Heart left ventricle (tissue), 16 donors: ENCODE results near the gene SCGB1C1. TPM values are rescaled to one million over a fixed set of nuclear protein-coding genes. Genes with fewer than 3 reads are reported as not detected.

ENCODE experiments used
- ATAC-seq, 4 donors: fragments of 200-7000 bp; cut with Tn5 transposase; one replicate each; pipeline ENCODE4 v1.9.1; 2020 to 2022; ENCODE audit warnings: moderate library complexity in 4 of 4, mild to moderate bottlenecking in 3 of 4, moderate number of reproducible peaks in 1 of 4
- DNase-seq, 5 donors: peaks; one replicate each; pipeline ENCODE4 v3.0.0-alpha.2; 2020
- H3K27ac ChIP-seq, 12 donors: fragments of 200-600 bp; sonication (generic) in 4 of 12; one replicate each; pipeline versions ENCODE4 v1.5.0 to v1.8.0; 2016 to 2022; ENCODE audit warnings: mild to moderate bottlenecking in 2 of 12
- H3K27me3 ChIP-seq, 9 donors: fragments of 200-600 bp; sonication (generic) in 2 of 9; one replicate each; pipeline versions ENCODE4 v1.5.1 to v1.8.0; 2016 to 2022; ENCODE audit warnings: mild to moderate bottlenecking in 3 of 9
- H3K36me3 ChIP-seq, 9 donors: fragments of 200-600 bp; sonication (generic) in 2 of 9; one replicate each; pipeline versions ENCODE4 v1.5.0 to v1.8.0; 2018 to 2022; ENCODE audit warnings: mild to moderate bottlenecking in 2 of 9
- H3K4me1 ChIP-seq, 12 donors: fragments of 200-600 bp; sonication (generic) in 4 of 12; one replicate each; pipeline versions ENCODE4 v1.5.0 to v1.8.0; 2016 to 2022; ENCODE audit warnings: mild to moderate bottlenecking in 3 of 12
- H3K4me3 ChIP-seq, 12 donors: fragments of 200-600 bp; sonication (generic) in 4 of 12; one replicate each; pipeline versions ENCODE4 v1.5.0 to v1.8.0; 2017 to 2022; ENCODE audit warnings: mild to moderate bottlenecking in 9 of 12, moderate library complexity in 4 of 12
- H3K9me3 ChIP-seq, 12 donors: fragments of 200-600 bp; sonication (generic) in 4 of 12; one replicate each; pipeline versions ENCODE4 v1.5.0 to v1.8.0; 2016 to 2022; ENCODE audit warnings: mild to moderate bottlenecking in 1 of 12
- CTCF ChIP-seq, 12 donors: fragments of 200-600 bp; sonication (generic) in 4 of 12; IDR thresholded peaks; one replicate each; pipeline versions ENCODE4 v1.5.0 to v1.8.0; 2018 to 2022; ENCODE audit warnings: antibody characterized with exemption in 12 of 12, mild to moderate bottlenecking in 5 of 12
- POLR2A ChIP-seq, 2 donors: fragments of 450-650 bp; IDR thresholded peaks; one replicate each; pipeline ENCODE4 v1.6.1; 2017; ENCODE audit warnings: antibody characterized with exemption in 2 of 2, mild to moderate bottlenecking in 2 of 2, moderate library complexity in 2 of 2
- WGBS, 4 donors: extraction: QIAGEN DNeasy Blood & Tissue Kit in 2 of 4; methylation state at CpG; one replicate each; pipeline versions ENCODE4 v1.1.5 to v1.1.7; 2013 to 2018; 5-methylcytosine and 5-hydroxymethylcytosine counted together
- intact Hi-C, 10 donors: fragments of 100-400 bp; cut with DNase I; formaldehyde crosslinking; loops; one replicate each; pipeline versions ENCODE4 v1.11.1 to v1.14.2; 2022
- polyA plus RNA-seq, 2 donors: library from polyadenylated mRNA; stranded (reverse); fragments of 200-250 nt; gene quantifications; one replicate each; pipeline ENCODE4 v1.2.3, GENCODE V29; 2013
- total RNA-seq, 9 donors: library from RNA; depleted of rRNA in 2 of 9; stranded (reverse); fragments of >200 nt in 2 of 9; fragmentation: NEBNext Ultra II Directional in 3 of 9; extraction: Animal tissue kit (Norgen Biotek cat#: 25700) in 3 of 9; gene quantifications; one replicate each; pipeline versions ENCODE4 v1.1.0 to v1.2.4, GENCODE V29; 2016 to 2023
- donor health status: ischemic (EF 13 %, LVEDD 7.1; RV severe dilation, severe dysfunction).
- donor health status: healthy with polysubstance abuse.
- donor health status: DM: no; HTN: yes; CAD: no.
- donor health status: DM: no; HTN: no; CAD: no.
- donor health status: ischemic (EF 25% LVEDD 6.9; RV normal size, moderate dysfunction).
- donor health status: ischemic (EF 25% LVEDD 5.7; RV mildly dilated, moderate dysfunction).
- donor health status: healthy.
- donor health status: DM: yes; HTN: yes; CAD: no.
- donor health status: ischemic (EF 35%, LVEDD 5.7; RV mildly dilated, moderate dysfunction).
- donor health status: nonischemic (EF 11% LVEDD 7.7; RV severe dilation, severe dysfunction).
- donor health status: DM: yes; HTN: yes; CAD: no.
- donor health status: PGD.
- donor health status: ischemic (EF 29% LVEDD 5.4; RV normal size, mild dysfunction).
- donor health status: nonischemic (EF 23%, LVEDD 6.1; RV moderate dilation, normal function).

Gene SCGB1C1
- total and polyA plus RNA-seq, 11 donors, result not detected

GRCh38 chr11:207208-207862, 14.5 kb downstream of the SCGB1C1 start, which contains the start of the genes BET1L and RIC8A:
Gene BET1L (minus strand): TSS chr11:207399. CDS start chr11:207321, 78 bp downstream.
Gene RIC8A (plus strand): TSS chr11:207708. CDS start chr11:208855, 1,147 bp downstream.
- intact Hi-C loops, result loop anchor here in 9 of 10 donors (1.0 to 10.0 kb wide), 12 partner anchors 29 to 307 kb away; partner anchors contain the start of genes PTDSS2 (in 3 of the 9), RNH1 (in 3 of the 9), IFITM2 (in 2 of the 9) and PSMD13 (in 2 of the 9)
- ATAC-seq, result peak; percentile 90 to 95 (median 94)
- Histone ChIP-seq H3K27me3 (no peaks in the 10 kb centered on the region), H3K9me3 (no peaks in the 10 kb centered on the region), H3K4me1 (peaks cover 19 to 59% (median 38%) of the 10 kb centered on the region in 12 donors), H3K27ac (peak within 1 kb of the TSS; percentile 96 to 100 (median 99)), H3K4me3 (peak within 1 kb of the TSS; percentile 65 to 100 (median 89)), H3K36me3 (peaks cover 0 to 65% (median 58%) of the 10 kb centered on the region in 9 donors)
- peak; percentile 95 to 98 (median 97) for DNase-seq
- 0 to 3% (median 1%) methylated on average over 31 to 63 of the region's 63 CpGs for WGBS, 4 donors
- TF ChIP-seq POLR2A (IDR thresholded peaks at IDR 0.05) (peak; percentile 47 to 91), CTCF (IDR thresholded peaks at IDR 0.05) (peak in 2 of 12 donors; percentile 14 to 16)

- TF ChIP-seq CTCF (IDR thresholded peaks at IDR 0.05) (no peak), POLR2A (IDR thresholded peaks at IDR 0.05) (no peak)
These were observed 14.9 kb downstream of the SCGB1C1 start for GRCh38 chr11:207863-208180.

GRCh38 chr11:208181-208916, 15.5 kb downstream of the SCGB1C1 start:
- Histone ChIP-seq H3K27ac (peak overlapping the region; percentile 96 to 100 (median 99)), H3K4me3 (peak overlapping the region; percentile 65 to 100 (median 89)), H3K4me1 (peaks cover 19 to 59% (median 36%) of the 10 kb centered on the region in 12 donors), H3K36me3 (peaks cover 0 to 65% (median 60%) of the 10 kb centered on the region in 9 donors), H3K27me3 (no peaks in the 10 kb centered on the region), H3K9me3 (no peaks in the 10 kb centered on the region)
- DNase-seq (peak; percentile 84 to 92 (median 86)), ATAC-seq (peak; percentile 57 to 81 (median 76))
- 0 to 1% (median 0%) methylated on average over 33 to 57 of the region's 57 CpGs for WGBS, 4 donors
- peak; percentile 23 to 83 for TF ChIP-seq POLR2A (IDR thresholded peaks at IDR 0.05)
- no peak for TF ChIP-seq CTCF (IDR thresholded peaks at IDR 0.05)
- intact Hi-C loops, result loop anchor here in 9 of 10 donors (1.0 to 10.0 kb wide), 14 partner anchors 26 to 306 kb away; partner anchors contain the start of genes PTDSS2 (in 3 of the 9), RNH1 (in 3 of the 9), IFITM2 (in 2 of the 9) and PSMD13 (in 2 of the 9)

More at GRCh38 chr11:207863-208180, 14.9 kb downstream of the SCGB1C1 start:
- intact Hi-C loops, result loop anchor here in 9 of 10 donors (1.0 to 10.0 kb wide), 14 partner anchors 27 to 307 kb away; partner anchors contain the start of genes PSMD13 (in 4 of the 9), SIRT3 (in 4 of the 9), PTDSS2 (in 3 of the 9) and RNH1 (in 3 of the 9)
- Histone ChIP-seq H3K27ac (peak overlapping the region; percentile 96 to 100 (median 99)), H3K27me3 (no peaks in the 10 kb centered on the region), H3K36me3 (peaks cover 0 to 65% (median 60%) of the 10 kb centered on the region in 9 donors), H3K4me3 (peak overlapping the region; percentile 65 to 100 (median 89)), H3K9me3 (no peaks in the 10 kb centered on the region), H3K4me1 (peaks cover 19 to 59% (median 38%) of the 10 kb centered on the region in 12 donors)
- peak in 4 of 5 donors; percentile 48 to 75 (median 62) for DNase-seq
- peak in 3 of 4 donors; percentile 3 to 29 (median 11) for ATAC-seq
- WGBS, 4 donors, result 0 to 1% (median 1%) methylated on average over 14 to 27 of the region's 27 CpGs
